Hepatocyte (in vitro differentiated cells): ENCODE data around the gene IFI30.

ENCODE experiments used
- EZH2 ChIP-seq: fragments of 200-600 bp; sonication (generic); IDR thresholded peaks from 2 replicates; pipeline ENCODE4 v1.6.1; 2016; ENCODE audit warnings: antibody characterized with exemption, mild to moderate bottlenecking, borderline replicate concordance
- EZH2phosphoT487 ChIP-seq: fragments of 200-600 bp; sonication (generic); IDR thresholded peaks from one replicate; pipeline ENCODE4 v1.6.1; 2018; ENCODE audit warnings: antibody characterized with exemption, mild to moderate bottlenecking, low read depth, moderate library complexity; ENCODE audit not compliant: unreplicated experiment, severe bottlenecking
- TF ChIP-seq, protein P1 (sequence below): fragments of 200-600 bp; sonication (generic); IDR thresholded peaks from 2 replicates; pipeline ENCODE4 v1.5.1; 2016; ENCODE audit warnings: antibody characterized with exemption, mild to moderate bottlenecking; ENCODE audit not compliant: poor library complexity

DNA sequence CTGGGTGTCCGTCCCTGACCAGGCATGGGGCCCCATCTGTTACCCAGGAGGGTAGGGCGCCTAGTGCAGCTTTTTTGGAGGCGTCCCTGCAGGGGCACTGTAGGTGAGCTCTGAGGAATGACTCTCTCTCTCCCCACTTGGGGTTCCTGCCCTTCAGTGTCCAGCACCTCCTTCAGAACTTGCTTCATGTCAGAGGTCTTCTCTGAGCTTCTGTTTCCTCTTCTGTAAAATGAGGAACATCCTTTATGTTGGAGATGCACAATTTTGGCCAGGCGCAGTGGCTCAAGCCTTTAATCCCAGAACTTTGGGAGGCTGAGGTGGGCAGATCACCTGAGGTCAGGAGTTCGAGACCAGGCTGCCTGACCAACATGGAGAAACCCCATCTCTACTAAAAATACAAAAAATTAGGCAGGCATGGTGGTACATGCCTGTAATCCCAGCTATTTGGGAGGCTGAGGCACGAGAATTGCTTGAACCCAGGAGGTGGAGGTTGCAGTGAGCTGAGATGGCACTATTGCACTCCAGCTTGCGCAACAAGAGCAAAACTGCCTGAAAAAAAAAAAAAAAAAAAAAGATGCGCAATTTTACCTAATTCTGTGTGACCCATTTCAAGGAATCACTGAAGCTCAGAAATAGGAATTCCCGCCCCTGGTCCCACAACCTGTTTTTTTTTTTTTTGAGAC lies 35.8 kb upstream of the IFI30 start:
- TF ChIP-seq, protein P1, sequence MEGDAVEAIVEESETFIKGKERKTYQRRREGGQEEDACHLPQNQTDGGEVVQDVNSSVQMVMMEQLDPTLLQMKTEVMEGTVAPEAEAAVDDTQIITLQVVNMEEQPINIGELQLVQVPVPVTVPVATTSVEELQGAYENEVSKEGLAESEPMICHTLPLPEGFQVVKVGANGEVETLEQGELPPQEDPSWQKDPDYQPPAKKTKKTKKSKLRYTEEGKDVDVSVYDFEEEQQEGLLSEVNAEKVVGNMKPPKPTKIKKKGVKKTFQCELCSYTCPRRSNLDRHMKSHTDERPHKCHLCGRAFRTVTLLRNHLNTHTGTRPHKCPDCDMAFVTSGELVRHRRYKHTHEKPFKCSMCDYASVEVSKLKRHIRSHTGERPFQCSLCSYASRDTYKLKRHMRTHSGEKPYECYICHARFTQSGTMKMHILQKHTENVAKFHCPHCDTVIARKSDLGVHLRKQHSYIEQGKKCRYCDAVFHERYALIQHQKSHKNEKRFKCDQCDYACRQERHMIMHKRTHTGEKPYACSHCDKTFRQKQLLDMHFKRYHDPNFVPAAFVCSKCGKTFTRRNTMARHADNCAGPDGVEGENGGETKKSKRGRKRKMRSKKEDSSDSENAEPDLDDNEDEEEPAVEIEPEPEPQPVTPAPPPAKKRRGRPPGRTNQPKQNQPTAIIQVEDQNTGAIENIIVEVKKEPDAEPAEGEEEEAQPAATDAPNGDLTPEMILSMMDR: no peak
- TF ChIP-seq EZH2phosphoT487 (no peak), EZH2 (no peak)
